AG20443 (cell line): ENCODE data around the gene COBL.
"Not testable (repeated sequence)": the region's sequence is repeated elsewhere in the genome, so short reads cannot be mapped to it uniquely, and the experiment has no call there.

Source experiments
- DNase-seq: peaks from one replicate; pipeline ENCODE4 v3.0.0; 2012; ENCODE audit warnings: low spot score, mixed read lengths

The COBL gene

DNA sequence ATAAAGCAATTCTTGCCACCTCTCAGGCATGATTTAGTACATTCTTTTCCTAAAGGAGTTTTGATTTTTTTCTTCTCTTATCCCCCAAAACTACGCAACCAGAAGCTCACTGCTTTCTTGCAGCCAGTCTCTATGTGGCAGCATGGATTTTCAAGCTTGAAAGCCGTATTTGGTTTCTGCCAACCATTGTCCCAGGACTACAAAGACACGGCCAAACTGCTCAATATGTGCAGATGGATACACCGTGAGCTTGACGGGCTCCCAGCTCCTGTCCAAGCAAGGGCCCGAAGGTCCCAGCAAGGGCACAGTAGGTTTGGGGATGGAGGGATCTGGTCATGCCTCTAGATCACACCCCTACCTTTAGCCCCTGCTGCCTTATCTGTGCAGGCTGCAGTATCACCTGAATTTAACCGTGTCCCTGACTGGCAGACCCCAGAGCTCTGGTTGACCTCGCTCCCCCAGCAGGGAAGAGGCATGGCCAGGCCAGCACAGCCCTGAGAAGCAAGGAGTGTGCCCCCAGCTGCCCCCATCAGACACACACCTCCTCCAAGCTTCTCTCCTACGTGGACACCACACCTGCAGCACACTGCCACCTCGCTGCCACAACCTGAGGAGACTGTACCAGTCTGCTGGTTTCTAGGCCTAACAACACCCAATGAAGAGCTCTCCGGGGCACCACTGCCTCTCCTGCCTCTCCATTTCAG is 86.8 kb downstream of the COBL start:
- no peak for DNase-seq

DNA sequence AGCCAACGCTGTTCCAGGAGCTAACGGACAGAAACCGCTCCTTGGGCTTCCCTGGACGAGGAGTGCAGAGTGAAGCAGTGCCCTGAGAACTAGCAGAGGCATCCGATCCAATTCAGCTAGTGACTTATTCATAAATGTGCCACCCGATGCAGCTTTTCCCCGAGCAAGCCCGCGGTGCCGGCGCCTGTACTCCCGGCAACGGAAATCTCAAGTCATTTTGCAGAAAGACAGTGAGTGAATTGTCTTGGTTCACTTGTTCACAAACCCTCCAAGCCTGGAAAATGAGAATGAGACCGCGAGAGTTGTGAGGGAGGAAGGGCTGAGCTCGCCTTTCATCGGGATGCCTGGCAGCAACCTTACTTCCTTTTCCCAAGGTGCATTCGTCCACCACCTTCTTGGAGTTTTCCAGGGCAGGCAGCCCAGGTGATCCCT is 87.5 kb downstream of the COBL start:
- DNase-seq, result no peak

DNA sequence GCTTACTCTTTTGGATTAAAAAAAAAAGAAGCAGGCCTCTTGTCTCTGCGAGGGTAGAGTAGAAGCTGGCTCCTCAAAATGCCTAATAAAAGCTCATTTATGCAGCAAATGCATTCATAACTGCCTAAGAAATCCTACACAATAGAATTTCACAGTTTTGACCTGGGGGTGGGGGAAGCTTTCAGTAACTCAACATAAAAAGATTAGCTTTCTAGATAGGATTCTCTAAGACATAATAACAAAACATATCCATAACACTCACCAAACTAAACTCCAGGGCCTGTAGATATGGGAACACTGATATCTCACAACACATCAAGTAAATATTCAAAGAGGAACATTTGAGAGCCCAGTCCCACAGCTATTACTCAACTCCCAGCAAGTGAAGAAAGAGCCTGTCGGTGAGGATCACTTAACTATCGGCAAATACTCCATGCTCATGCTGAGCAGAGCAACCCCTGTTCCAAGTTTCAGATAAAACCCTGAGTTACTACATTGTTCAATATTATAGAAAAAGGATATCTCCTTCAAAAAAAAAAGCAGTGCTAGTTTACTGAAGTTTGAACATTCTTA is 88.1 kb downstream of the COBL start:
- DNase-seq, result no peak

DNA sequence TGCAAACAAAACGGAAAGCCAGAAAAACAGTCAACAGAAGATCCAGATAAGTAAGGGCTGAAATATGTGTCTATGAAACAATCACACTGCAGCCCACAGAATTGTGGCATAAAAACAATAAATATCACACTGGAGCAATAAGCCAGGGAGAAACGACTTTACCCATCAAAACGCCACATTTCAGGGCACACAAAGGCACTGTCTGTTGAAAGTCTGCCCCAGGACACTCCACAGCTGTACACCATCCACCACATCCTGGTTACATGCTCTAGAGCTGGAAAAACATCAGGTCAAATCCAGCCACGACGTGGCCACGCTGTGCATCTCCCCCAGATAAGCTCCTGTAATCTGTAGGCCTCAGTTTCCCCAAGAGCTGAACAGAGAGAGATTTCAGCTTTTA is 88.7 kb downstream of the COBL start:
- no peak for DNase-seq

DNA sequence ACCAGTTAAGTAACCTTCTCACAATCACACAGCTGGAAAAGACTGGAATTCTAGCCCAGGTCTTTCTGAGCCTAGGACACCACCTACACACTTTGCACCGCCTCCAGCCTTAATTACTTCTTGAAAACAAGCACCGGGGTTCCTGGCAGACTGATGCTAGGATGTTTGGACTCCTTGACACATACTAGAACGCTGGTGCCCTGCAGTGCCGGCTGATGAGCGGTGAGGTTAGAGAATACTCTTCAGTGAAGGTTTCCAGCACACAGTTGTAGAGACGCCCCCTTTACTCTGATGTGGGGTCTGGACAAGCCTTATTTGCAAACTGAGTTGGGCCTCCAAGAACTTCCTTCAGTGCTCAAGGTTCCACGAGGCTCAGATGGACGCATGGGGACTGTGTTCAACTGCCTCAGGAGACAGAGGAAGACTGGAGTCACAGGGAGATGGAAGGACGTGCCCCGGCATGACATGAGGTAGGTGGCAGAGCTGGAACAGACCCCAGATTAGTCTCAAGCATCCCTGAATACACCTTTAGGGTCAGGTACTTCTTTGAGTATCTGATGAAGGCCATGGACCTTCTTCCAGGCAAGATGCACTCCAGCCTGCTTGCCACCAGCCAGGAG is 89.6 kb downstream of the COBL start:
- DNase-seq, result no peak

DNA sequence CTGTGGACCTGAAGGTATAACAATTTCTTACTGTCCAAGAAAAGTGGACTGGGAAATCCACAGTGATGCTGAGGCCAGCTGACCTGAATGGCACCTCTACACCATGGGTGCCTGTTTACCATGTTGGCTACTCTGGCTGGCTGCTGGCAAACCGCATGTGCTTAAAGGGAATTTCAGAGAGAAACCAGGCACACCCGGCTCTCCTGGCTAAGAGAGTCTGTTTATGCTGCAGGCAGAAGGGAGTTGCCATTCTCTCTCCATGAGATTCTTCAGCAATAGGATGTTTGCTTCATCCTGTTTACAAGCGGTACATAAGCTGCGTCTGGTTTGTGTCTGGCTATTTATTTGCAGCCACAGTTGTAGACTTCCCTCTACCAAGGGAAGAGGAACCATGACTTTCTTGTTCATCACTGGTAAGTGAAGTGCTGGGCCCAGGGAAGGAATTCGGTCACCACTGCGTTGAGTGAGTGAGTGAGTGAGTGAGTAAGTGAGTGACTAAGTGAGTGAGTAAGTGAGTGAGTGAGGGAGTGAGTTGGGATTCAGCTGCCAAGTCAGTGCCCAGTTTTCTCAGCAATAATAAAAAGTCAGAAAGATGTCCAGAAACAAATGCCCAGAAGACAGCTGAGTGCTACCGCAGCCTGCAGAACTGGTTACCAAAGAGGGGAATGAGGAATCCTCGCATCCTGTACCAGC is 90.4 kb downstream of the COBL start:
- DNase-seq, result no peak

DNA sequence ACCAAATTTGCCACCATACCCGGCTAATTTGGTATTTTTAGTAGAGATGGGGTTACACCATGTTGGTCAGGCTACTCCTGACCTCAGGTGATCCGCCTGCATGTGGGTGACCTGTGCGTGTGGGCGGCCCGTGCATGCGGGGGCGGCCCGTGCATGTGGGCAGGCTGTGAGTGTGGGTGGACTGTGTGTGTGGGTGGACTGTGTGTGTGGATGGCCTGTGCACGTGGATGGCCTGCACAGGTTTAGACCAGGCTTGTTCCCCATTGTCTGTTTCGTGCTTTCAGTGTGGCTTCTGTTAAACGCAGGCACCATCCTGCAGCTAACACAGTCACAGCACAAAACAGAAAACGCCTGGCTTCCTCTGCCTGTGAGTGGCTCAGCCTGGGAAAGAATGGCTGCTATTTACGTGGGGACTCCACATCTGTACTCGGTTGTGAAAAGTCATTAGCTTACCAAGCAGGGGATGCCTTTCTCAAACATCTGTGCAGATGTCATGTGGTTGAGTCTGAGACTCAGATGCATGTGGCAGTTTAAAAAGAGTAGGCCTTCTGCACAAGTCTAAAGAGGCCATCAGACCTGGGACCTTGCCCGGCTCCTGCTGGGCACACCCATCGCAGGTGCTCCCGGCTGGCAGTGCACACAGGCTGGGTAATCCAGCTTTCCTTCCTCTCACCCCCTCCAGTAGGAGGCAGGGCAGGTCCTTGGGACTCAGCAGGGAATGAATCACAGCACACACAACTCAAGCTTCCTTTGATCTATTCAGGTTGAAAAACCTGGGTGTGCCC is 91.6 kb downstream of the COBL start:
- DNase-seq, result no peak

DNA sequence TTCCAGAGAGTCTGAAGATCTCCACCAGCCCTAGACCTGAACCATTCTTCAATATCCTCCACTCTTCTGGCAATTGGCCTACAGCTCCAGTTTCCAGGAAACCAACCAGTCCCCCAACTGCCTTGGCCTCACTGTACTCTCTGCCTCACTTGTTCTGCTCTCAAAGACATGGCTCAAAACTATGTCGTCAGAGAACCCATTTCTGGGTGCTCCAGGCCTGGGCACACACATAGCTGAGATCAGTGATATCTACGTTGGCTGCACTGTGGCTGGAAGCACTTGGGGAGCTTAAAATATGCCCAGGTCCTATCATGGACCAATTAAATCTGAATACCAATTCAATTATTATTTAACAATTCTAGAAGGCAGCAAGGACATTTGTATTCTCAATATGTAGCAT is 93.1 kb downstream of the COBL start:
- no peak for DNase-seq

DNA sequence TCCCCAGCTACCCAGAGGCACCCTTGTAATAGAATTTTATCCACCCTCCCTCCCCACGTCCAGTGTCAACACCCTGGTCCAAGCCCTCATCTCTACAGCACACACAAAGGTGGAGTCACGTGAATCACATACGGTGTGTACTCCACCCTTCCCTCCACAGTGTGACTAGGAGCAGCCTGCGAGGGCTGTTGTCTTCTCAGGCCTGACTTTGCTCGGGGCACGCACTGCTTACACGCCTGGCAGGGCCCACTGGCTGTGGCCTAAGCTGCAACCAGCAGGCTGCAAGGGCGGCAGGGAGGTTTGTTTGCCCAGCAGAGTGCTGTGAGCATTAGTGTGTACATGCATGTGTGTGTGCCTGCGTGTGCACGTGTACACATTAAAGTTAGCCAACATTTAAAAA is 93.7 kb downstream of the COBL start:
- DNase-seq, result no peak

DNA sequence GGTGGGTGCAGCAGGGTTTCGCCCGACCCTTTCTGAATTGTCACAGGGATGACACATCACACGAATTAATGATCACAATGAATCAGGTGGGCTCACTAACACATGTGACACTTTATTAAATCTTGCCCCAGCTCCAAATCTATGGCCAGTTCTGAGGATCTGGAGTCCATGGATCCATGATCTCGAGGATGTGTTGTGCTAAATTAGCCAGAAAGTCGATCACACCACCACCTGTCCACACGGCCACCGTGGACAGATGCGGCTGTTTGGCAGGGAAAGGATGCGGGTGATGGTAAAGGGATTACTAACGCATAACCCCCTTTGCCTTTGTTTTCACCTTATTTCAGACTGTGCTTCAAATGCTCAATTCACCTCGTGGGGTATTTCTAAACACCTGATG is 96.4 kb downstream of the COBL start:
- DNase-seq, result no peak

DNA sequence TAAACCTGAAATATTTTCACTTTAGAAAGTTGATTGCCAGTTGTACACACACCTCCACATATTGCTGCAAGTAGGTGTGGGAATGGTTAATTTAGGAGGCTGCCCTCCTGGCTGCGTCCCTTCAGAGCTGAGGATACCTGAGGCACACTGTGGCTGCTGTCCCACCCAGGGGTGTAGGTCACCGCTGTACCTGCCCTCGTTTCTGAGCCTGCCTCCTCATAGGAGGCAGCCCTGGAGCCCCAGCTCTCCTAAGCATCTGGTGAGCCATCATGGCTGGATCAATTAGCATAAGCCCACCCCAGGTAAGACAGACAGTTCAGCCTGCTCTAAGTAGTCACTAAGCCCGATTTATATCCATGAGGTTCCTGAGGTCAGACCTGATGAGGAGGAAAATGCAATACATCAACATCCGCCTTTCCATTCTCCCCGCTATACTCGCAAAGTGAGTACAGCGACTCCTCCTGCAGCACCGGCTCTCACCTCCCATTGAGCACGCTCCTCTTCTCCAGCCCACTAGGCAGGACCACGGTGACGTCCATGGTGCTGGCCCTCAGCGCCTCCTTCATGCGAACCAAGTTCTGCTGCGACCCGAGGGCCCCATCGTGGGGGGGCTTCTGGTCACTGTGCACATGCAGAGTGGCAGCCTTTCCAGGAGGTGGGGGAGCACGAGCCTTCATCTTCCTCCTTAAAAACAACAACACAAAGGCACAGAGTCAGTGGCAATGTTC is 97.2 kb downstream of the COBL start:
- no peak for DNase-seq

DNA sequence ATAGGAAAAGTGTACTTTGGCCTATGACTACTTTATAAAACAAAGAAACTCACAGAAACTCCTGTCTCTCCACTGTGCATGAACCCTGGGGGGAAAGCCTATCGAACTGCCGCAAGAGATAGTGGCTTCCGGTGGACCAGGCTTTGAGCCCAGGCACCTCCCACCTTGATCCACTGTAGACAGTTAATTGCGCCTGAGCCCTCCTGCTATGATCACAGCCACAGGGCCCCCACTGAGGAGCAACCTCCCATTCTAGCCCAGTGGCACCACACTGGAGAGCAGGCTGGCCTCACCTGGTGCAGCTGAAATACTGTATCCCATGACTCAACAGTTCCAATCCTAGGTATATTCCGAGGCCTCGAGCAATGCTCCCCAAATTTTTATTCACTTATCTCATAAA is 98.8 kb downstream of the COBL start:
- DNase-seq, result no peak

DNA sequence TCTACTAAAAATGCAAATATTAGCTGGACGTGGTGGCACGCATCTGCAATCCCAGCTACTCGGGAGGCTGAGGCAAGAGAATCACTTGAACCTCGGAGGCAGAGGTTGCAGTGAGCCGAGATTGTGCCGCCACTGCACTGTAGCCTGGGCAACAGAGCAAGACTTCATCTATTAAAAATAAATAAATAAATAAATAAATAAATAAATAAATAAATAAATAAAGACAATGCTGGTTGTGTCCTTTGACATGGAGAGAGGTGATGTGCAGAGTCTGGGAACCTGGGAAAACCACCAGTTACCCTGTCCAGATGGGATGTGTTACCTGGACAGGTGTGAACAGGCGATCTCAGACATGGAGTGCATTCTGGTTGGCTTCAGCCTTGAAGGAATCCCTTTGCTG is 102.5 kb downstream of the COBL start:
- DNase-seq, result no peak

DNA sequence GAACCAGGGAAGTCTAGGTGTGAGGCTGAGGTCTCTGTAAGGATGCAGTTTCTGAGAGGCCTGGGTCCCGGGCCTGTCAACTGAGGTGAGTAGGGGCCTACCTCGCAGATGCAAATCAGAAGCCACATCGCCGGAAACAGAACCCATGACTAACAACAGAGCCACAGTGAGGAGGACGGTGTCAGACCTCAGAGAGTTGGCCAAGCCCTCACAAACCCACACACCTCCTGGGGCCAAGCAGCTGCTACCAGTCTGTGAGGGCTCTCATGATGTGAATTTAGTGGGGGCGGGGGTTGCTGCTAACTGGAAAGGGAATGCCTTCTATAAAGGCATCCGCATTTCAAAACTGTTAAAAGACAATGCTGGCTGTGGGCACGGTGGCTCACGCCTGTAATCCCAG is 103.0 kb downstream of the COBL start:
- DNase-seq, result no peak

DNA sequence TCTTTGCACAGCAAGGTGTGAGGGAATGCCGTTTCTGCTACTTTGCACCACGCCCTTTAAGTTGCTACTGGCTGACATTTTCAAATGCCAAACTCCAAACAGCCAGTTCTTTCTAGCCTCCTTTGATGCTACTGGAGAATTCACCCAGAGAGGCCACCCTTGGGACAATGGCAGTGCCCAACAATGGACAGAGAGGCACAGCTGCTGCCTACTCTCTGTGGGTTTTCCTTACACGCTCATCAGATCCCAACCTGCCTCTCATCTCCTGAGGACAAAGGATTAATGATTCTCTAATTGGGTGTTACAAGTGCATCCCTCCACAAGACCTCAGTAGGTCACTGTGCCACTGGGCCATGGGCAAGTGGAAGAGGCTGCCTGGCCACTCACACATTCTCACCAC is 105.8 kb downstream of the COBL start:
- peak; percentile 1 for DNase-seq

DNA sequence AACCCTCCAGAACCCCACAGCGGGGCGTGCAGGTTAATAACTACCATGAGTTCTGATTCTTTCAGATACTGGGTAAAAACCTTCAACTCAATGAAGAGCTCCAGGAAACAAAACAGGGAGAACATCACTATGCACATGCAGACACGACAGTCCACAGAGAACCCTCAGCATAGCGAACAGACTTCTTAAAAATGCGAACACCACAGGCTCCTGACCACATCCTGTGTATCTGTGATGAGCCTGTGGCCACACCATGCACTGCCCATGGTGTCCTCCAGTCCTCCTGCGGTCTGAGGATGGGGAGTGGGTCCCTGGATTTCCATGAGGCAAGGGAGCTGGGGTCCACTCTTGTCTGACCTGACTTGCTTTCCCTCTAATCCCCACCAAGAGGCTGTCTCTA is 107.2 kb downstream of the COBL start:
- peak; percentile 5 for DNase-seq

DNA sequence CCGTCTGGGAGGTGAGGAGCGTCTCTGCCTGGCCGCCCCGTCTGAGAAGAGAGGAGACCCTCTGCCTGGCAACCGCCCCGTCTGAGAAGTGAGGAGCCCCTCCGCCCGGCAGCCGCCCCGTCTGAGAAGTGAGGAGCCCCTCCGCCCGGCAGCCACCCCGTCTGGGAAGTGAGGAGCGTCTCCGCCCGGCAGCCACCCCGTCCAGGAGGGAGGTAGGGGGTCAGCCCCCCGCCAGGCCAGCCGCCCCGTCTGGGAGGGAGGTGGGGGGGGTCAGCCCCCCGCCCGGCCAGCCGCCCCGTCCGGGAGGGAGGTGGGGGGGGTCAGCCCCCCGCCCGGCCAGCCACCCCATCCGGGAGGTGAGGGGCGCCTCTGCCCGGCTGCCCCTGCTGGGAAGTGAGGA is 108.5 kb downstream of the COBL start:
- not testable (repeated sequence) for DNase-seq

DNA sequence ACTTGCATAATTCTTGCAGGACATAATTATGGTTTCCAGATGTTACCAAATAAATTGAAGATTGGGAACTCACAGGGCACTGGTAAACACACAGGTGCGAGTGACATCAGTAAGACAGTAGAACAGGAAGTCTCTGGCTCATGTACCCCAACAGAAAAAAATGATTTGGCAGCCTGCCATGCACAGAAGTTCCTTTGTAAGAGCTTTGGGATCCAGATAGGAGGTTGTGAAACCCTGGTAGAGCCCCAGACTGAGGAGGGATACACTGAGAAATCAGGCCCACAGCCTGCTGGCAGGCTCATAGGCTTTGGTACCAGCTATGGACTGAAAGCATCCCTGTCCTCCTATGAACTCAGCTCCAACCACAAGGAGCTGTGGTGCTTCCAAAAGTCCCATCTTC is 118.0 kb downstream of the COBL start:
- DNase-seq, result no peak

DNA sequence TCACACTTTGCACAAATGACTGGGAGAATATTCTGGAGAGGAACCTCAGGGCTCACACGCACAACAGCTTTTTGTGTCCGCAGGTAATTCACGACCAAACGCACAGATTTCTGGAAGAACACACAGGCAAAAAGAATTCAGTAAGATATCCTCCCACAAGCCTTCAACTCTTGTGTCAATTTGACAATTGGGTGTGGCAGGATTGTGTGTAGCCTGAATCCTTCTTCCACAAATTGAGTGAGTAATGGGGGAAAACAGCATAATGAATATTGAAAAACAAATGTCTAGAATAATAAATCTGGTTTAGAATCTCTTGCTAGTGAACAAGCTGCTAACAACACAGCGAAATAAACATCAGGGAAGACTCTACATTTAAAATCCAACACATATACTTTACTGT is 125.6 kb downstream of the COBL start:
- no peak for DNase-seq

DNA sequence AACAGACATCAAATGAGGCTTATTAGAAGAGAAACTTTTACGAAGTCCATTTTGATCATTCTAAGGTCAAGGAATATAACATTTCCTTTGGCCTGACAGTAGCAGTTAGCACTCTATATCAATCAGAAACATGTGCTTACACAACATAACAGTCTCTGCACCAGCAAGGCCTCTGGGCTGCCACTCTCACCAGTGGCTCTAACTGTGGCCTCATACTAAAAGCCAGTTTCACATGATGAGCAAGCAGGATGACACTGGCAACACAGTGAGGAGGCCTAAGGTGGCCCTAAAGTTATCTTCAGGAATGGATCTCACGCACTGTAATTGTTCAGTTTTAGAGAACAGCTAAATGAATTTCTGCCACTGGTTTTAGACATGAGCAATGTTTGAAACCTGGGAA is 126.8 kb downstream of the COBL start:
- DNase-seq, result no peak

DNA sequence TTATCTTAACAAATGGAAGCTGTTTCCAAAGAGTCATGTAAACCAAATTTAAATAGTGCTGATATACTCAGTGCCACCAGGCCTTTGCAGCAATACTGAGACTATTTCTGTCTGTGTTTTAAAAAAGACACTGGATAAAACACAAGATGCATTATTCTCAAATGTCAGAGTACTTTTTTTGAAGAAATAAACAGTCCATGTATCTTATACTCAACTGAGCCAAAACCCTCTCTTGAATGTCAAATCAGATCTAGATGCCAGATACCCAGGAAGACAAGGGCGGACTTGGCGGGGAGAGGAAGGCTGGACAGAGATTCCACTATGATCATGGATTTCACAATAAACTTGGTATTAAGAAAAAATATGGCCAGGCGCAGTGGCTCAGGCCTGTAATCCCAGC is 127.6 kb downstream of the COBL start:
- no peak for DNase-seq

DNA sequence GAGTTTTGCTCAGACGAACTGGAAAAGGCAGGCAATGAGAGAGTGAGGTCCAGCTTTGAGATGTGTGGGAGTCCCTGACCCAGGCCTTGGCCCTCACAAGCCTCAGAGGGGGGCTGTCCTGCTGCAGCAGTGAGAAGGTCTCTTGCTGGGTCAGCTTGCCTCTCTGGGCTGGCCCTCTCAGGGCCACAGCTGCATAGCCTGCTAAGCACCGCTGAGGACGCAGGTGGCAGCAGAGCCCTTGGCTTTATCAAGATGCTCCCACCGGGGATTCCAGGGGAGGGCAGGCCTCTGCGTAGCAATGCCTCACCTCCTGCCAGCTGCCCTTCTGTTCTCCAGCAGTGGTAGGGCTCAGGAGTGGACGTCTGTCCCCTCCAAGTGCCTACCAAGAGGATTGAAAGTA is 128.7 kb downstream of the COBL start:
- DNase-seq, result peak; percentile 34
